COLO668 (cell line): ENCODE results near the gene KLK3.

Experiments
- DNase-seq: peaks from one replicate; lab custom pipeline; 2025; ENCODE audit not compliant: unreplicated experiment; lab: John Stamatoyannopoulos, UW

The KLK3 gene

DNA sequence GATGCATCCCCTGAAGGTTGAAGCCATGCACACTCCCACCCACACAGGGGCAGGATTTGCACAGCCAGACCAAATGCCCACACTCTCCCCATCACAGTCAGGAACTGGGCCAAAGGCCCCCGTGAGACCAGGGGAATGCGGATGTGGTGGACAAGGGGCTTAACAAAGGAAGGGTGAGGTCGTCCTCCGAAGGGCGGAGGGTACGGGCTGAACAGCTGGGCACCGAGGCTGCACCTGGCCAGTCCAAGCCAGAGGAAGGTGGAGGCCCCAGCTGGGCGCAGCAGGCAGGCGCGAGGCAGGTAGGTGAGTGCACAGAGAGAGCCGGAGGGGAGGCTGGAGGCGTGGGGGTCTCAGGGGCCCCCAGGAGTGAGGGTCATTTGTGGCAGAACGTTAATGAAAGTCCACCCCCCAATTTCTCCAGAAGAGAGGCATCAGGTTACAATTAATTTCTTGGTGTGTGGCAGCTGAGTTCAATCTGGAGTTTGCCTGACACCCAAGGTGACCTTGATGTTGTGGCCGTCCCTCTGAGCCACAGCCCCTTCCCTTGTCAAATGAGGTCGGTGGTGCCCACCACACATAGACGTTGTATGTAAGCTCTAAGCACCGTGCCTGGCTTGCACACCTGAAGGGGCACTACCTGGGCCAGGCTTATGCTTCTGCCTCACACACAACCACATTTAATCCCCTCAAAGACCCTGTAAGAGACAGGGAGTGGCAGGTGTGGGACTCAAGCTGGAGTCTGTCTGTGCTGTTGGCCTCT, 24.3 kb upstream of the KLK3 start:
- peak; percentile 48 for DNase-seq

DNA sequence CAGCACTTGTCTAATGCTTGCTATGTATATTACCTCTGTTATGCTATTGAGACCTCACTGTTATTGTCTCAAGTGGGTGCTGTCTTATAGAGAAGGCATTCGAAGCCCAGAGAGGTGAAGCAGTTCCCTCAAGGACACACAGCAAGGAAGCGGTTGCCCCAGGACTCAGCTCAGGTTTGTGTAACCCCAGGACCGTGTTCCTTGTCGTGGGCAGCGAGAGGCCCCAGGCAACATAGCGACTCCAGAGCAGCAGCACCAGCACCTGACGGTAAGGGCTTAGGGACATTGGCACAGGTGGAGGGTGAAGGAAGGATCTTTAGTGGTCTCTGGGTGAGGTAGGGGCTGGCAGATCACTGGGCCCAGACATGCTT, 23.7 kb upstream of the KLK3 start:
- no peak for DNase-seq

DNA sequence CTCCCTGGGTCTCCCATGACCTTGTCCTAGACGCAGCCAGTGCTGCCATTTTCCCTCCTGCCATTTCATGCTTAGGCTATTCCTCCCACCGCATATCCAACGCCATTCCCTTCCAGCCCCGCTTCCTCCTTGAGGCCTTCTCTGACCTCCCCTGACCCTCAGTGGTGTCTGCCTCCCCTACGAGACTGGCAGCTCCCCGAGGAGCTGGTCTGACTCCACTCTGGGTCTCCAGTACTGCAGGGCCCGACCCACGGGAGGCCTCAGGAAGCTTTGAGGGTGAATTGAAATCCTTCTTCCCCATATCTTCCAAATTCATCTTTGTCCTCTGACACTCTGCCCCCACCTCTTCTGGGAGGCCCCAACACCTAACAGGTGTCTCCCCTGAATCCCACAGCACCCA, 22.0 kb upstream of the KLK3 start:
- no peak for DNase-seq

DNA sequence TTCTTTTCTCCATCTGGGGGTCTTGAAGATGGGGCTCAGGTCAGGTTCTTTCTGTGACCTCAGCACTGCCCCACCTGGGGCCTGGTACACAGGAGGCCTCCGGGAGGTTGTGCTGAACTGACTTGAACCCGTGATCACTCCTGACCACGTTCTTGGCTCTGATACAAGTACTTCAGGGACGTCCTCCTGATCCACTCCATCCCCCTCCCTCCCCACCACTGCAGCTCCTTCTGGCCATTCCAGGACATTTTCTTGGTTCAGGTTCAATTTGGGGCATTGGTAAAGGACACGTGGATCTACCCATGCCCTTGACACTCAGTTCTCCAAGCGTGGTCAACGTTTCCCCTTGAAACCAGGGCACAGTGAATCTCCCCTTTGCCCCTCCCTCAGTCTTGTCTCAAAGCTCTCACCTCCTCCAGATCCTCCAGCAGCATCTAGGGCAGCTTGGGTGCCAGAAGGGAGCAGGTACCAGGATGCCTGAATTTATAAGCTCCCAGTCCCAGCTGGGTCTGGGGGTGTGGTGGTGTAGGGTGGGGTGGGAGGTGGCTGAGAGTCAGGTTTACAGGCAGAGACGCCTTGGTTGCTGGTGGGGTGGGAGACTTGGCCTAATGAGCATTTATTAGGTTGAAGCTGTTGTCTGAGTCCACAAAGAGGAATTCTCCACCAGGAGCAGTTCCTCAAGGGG, 21.5 kb upstream of the KLK3 start, which contains the start of gene KLK15:
KLK15 (minus strand) TSS at position 458 of the 685 bp plus-strand sequence. CDS start 2,082 bp downstream, outside the sequence.
- DNase-seq: no peak

DNA sequence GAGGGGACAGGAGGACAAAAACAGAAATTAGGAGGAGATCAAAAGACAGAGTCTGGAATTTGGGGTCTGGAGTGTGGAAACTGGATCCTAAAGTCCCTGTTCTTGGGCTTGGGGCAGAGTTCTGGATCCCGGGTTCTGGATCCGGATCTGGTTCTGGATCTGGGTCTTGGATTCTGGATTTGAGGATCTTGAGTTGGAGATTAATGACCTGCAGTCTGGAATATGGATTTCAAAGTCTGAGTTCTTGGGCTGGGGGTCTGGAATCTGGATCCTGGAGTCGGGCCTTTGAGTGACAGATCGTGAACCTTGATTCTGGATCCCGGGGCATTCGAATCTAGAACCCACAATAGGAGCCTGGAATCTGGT, 20.9 kb upstream of the KLK3 start:
- no peak for DNase-seq

DNA sequence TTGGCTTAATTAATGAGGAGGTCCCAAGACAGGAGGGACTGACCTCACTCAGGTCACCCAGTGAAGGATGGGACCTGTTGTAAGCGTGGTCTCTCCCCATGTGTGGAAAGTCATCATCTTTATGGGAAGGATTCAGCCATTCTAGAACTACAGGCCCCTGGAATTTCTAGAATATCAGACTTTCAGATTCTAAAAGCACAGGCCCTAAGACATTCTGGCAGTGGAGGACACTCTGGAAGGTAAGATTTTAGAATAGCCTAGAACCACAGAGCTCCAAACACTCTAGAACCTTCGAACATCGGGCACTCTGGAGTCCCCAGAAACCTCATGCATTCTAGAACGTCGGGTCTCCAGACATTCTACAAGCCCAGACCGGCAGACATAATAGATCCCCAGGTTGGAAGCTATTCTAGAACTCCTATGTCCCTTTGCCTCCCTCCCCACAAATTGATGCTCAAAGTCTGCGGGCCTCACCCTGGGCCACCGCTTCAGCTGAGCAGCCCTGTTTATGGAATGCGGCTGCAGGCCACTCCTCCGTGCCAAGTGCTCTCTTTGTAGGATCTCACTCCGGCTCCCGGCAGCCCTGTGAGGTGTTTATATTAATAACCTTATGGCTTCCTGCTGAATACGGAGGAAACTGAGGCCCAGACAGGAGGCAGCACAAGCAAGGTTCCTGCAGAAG, 19.5 kb upstream of the KLK3 start:
- DNase-seq: peak; percentile 61

DNA sequence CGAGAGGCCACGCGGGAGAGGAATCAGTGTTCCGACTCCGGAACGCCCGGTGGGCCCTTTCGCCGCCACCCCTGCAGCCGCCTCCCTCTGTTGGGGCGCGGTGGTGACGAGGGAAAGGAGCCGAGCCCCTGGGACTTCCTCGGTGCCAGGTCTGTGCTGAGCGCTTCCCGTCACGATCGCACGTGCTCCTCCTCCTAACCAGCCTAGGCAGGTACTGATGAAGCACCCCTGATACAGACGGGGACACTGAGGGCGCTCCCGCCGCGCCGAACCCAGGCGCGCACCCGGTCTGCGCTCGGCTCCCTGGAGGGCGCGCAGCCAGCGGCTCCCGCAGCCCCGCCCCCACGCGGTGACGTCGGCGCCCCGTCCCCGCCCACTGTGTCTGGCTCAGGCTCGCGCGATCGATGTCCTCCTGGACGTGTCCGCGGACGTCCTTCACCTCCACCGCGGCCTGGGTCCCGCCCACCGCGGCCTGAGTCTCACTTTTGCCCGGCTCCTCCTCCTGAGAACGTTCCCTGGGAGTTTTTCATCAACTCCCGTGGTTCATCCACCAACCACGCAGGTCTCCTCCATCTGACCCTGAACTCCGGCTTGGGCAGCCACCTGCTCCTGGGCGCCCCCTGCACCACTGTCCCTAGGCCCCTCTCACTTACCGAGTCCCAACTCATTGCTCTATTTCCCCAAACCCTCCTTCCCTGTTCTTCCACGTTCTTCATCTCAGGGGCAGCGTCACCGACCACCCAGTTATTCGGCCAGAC, 18.8 kb upstream of the KLK3 start:
- peak; percentile 97 for DNase-seq

DNA sequence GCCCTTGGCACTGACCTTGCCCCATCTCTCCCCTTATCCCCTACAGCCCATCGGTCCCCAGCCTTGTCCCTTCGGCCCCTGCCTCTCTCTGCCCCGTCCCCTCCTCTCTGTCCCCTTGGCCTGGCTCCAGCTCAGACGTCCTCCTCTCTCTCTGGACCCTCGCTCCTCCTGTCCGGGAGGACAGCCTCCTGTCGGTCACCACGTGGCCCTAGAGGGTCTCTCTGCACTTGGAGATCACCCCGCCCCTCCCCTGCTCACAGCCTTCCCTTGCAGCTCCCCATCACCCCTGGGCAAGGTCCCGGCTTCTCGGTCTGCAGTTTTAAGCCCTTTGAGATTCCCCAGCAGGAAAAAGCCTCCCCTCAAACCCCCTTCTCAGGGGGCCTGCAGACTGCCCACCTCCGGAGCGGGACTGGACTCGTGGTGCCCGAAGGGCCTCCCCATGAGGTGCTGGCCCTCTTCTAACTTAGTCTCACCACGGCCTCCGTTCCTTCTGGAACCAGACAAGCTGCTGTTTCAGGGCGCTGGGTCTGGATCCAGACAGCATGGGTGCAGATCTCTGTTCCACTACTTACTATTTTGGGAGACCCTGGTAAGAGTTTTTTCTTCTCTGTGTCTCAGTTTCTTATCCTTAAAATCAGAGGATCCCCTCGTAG, 18.0 kb upstream of the KLK3 start:
- DNase-seq: peak; percentile 69

DNA sequence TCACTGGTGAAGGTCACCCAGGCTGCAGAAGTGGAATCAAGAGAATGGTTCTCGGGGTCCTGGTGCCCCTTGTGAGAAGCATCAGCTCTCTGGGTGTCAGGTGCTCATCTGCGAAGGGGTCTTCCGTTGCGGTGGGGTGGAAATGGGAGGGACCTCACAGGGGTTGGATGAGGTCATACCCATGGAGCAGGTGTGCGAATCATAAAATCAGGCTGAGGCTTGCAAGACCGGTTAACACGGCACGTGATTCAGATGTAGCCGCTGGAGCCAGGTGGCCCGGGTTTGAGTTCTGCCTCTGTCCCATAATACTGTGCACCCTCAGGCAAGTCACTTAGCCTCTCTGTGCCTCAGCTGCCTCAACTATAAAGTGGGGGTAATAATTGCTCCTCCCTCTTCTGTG, 17.4 kb upstream of the KLK3 start:
- DNase-seq: peak; percentile 90

DNA sequence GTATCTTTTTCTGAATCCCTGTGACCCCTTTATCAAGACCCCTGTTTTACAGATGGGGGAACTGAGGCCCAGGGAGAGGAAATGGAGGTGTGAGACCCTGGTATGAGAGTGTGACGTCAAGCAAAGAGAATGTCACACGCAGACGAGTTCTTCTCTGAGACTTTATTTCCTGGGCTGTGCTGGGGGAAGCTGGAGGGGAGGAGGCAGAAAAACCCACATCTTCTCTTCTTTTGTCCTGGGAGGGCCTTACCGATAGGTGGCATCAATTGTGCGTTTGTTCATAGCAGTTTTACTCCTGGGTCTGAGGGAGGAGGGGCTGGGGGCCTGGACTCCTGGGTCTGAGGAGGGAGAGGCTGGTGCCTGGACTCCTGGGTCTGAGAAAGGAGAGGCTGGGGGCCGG, 16.5 kb upstream of the KLK3 start:
- DNase-seq: no peak

DNA sequence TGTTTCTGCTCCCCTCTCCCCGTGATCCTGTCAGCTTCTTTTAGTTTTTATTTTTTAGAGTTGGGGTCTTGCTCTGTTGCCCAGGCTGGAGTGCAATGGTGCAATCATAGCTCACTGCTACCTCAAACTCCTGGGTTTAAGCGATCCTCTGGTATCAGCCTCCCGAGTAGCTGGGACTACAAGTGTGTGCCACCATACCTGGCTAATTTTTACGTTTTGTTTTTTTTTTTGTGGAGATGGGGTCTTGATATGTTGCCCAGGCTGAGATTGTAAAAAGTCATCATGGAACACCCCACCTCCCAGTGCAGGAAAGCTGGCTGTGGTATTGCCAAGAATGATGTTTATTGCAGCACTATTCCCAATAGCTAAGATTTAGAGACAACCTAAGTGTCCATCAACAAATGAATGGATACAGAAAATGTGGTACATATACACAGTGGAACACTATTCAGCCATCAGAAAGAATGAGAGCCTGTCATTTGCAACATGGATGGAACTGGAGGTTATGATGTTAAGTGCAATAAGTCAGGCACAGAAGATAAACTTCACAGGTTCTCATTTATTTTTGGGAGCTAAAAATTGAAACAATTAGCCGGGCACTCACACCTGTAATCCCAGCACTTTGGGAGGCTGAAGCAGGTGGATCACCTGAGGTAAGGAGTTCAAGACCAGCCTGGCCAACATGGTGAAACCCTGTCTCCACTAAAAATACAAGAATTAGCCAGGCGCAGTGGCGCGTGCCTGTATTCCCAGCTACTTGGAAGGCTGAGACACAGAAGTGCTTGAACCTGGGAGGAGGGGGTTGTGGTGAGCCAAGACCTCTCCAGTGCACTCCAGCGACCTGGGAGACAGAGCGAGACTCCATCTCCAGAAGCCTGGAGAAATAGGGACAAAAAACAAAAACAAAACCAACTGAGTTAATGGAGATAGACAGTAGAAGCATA, 14.7 kb upstream of the KLK3 start:
- no peak for DNase-seq

DNA sequence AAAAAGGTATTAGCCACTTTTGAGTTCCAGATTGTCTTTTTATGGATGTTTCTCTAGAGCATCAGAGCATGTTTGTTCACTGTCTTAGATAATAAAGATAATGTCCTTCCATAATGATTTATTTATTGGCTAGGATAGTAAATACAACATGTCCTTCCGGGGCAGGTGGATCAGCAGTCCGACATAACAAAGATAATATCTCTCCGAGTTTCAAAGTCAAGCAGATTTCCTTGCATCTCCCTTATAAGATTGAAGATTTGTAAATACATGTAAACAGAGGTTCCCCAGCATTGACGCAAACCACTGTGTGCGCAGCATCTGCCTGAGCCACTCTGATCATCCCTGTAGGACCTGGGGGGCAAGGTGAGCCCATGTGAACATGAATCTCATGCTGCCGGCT, 12.6 kb upstream of the KLK3 start:
- no peak for DNase-seq

DNA sequence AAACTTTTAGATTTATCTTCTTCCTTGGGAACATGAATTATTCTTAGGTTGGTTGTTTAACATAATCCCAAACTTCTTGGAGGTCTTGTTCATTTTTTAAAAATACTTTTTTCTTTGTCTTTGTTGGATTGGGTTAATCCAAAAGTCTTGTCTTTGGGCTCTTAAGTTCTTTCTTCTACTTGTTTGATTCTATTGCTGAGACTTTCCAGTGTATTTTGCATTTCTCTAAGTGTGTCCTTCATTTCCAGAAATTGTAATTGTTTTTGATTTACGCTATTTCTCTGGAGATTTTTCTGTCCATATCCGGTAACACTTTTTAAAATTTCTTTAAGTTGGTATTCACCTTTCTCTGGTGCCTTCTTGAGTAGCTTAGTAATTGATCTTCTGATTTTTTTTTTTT, 11.5 kb upstream of the KLK3 start:
- DNase-seq: no peak

DNA sequence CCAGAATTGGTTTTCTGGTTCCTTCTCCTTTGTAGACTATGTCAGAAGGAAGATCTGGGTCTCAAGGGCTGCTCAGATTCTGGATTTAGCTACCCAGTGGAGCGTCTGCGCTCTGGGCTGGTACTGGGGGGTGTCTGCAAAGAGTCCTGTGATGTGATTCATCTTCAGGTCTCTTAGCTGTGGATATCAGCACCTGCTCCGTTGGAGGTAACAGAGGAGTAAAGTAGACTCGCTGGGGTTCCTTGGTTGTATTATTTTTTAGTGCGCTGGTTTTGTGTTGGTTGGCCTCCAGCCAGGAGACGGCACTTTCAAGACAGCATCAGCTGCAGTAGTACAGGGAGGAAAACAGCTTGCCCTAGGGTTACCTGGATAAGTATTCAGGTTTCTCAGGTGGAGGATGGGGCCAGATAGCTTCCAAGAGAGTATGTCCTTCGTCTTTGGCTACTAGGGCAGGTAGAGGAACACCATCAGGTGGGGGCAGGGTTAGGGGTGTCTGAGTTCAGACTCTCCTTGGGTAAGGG, 11.0 kb upstream of the KLK3 start:
- peak; percentile 55 for DNase-seq

DNA sequence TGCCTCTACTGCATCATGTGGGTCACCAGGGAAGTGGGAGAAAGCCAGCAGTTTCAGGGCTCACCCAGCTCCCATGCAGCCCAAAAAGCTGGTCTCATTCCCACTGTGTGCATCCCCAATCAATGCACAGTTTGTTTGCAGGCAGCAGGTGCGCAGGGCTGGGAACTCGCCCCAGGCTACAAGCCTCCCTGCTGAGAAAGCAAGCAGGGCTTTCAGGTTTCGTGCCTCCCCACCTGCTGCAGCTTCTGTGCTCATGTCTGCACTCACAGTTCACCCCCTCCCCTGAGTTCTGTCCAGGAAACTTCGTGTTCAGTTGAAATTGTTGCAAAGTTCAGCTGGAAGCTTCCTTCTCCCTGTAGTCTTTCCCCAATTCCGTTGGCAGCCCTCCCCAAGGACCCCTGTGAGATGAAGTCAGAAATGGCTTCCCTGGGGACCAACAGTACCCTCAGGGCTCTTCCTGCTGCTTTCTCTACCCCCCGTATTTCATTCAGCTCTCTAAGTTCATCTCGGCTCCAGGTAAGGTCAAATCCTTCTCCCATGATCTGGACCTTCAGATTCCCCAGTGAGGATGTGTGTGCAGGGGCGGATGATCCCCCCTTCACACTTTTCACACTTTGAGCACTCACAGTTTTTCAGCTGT, 10.3 kb upstream of the KLK3 start:
- DNase-seq: peak; percentile 94

DNA sequence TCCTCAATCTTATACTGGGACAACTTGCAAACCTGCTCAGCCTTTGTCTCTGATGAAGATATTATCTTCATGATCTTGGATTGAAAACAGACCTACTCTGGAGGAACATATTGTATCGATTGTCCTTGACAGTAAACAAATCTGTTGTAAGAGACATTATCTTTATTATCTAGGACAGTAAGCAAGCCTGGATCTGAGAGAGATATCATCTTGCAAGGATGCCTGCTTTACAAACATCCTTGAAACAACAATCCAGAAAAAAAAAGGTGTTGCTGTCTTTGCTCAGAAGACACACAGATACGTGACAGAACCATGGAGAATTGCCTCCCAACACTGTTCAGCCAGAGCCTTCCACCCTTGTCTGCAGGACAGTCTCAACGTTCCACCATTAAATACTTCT, 4.0 kb upstream of the KLK3 start:
- DNase-seq: no peak

DNA sequence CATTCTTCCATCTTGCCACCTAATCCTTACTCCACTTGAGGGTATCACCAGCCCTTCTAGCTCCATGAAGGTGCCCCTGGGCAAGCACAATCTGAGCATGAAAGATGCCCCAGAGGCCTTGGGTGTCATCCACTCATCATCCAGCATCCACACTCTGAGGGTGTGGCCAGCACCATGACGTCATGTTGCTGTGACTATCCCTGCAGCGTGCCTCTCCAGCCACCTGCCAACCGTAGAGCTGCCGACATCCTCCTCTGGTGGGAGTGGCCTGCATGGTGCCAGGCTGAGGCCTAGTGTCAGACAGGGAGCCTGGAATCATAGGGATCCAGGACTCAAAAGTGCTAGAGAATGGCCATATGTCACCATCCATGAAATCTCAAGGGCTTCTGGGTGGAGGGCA, 3.1 kb upstream of the KLK3 start:
- DNase-seq: peak; percentile 34

DNA sequence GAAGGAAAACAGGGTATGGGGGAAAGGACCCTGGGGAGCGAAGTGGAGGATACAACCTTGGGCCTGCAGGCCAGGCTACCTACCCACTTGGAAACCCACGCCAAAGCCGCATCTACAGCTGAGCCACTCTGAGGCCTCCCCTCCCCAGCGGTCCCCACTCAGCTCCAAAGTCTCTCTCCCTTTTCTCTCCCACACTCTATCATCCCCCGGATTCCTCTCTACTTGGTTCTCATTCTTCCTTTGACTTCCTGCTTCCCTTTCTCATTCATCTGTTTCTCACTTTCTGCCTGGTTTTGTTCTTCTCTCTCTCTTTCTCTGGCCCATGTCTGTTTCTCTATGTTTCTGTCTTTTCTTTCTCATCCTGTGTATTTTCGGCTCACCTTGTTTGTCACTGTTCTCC, 2.7 kb downstream of the KLK3 start:
- no peak for DNase-seq

DNA sequence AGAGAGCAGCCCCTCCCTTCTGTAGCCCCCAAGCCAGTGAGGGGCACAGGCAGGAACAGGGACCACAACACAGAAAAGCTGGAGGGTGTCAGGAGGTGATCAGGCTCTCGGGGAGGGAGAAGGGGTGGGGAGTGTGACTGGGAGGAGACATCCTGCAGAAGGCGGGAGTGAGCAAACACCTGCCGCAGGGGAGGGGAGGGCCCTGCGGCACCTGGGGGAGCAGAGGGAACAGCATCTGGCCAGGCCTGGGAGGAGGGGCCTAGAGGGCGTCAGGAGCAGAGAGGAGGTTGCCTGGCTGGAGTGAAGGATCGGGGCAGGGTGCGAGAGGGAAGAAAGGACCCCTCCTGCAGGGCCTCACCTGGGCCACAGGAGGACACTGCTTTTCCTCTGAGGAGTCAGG, 4.2 kb downstream of the KLK3 start:
- DNase-seq: peak; percentile 95
